ENCODE measurements around the gene PDE4B. TPM values are rescaled to one million over a fixed set of nuclear protein-coding genes. Genes with fewer than 3 reads are reported as not detected.

Gene PDE4B
- total RNA-seq, 2 donors from 2014 or later, result 18.1 to 55.4 TPM

GRCh38 chr1:66210635-66211244 lies 418.0 kb downstream of the PDE4B start:
- no peak overlapping the region for H3K27ac ChIP-seq
- H3K4me1 ChIP-seq (replicated peaks), result no peaks in the 10 kb centered on the region
- no peaks in the 10 kb centered on the region for H3K9me3 ChIP-seq
- intact Hi-C loops (cut with DNase I), result no loop called here
- no peaks in the 10 kb centered on the region for H3K36me3 ChIP-seq
- no peak overlapping the region for H3K4me3 ChIP-seq
- WGBS, result 86% methylated on average over 4 of the region's 4 CpGs
- TF ChIP-seq POLR2AphosphoS5 (IDR thresholded peaks at IDR 0.05) (no peak), CTCF (IDR thresholded peaks at IDR 0.05) (no peak), POLR2A (IDR thresholded peaks at IDR 0.05) (no peak)
- H3K27me3 ChIP-seq (replicated peaks; ENCODE audit: insufficient read depth), result no peaks in the 10 kb centered on the region
- DNase-seq (ENCODE audit: low spot score), result no peak

- no peak for DNase-seq (ENCODE audit: low spot score)
- no peaks in the 10 kb centered on the region for H3K36me3 ChIP-seq
- H3K4me3 ChIP-seq, result no peak overlapping the region
- H3K4me1 ChIP-seq (replicated peaks), result no peaks in the 10 kb centered on the region
- H3K27ac ChIP-seq, result no peak overlapping the region
- no peaks in the 10 kb centered on the region for H3K9me3 ChIP-seq
- H3K27me3 ChIP-seq (replicated peaks; ENCODE audit: insufficient read depth), result no peaks in the 10 kb centered on the region
- 76% methylated on average over 5 of the region's 5 CpGs for WGBS
- no peak for TF ChIP-seq POLR2AphosphoS5 (IDR thresholded peaks at IDR 0.05)
- no peak for TF ChIP-seq POLR2A (IDR thresholded peaks at IDR 0.05)
- no peak for TF ChIP-seq CTCF (IDR thresholded peaks at IDR 0.05)
- intact Hi-C loops (cut with DNase I), result no loop called here
These were observed 418.8 kb downstream of the PDE4B start for GRCh38 chr1:66211521-66211920.

- H3K27me3 ChIP-seq (replicated peaks; ENCODE audit: insufficient read depth), result no peaks in the 10 kb centered on the region
- H3K9me3 ChIP-seq, result no peaks in the 10 kb centered on the region
- no peak overlapping the region for H3K4me3 ChIP-seq
- no peak for DNase-seq (ENCODE audit: low spot score)
- no peaks in the 10 kb centered on the region for H3K36me3 ChIP-seq
- H3K4me1 ChIP-seq (replicated peaks), result no peaks in the 10 kb centered on the region
- intact Hi-C loops (cut with DNase I), result no loop called here
- 38% methylated on average over 2 of the region's 2 CpGs for WGBS
- H3K27ac ChIP-seq, result no peak overlapping the region
- TF ChIP-seq CTCF (IDR thresholded peaks at IDR 0.05) (no peak), POLR2AphosphoS5 (IDR thresholded peaks at IDR 0.05) (no peak), POLR2A (IDR thresholded peaks at IDR 0.05) (no peak)
These were observed 420.8 kb downstream of the PDE4B start for GRCh38 chr1:66213491-66213890.

- Histone ChIP-seq H3K27ac (no peak overlapping the region), H3K4me1 (replicated peaks) (no peaks in the 10 kb centered on the region), H3K4me3 (no peak overlapping the region), H3K9me3 (no peaks in the 10 kb centered on the region), H3K36me3 (no peaks in the 10 kb centered on the region), H3K27me3 (replicated peaks; ENCODE audit: insufficient read depth) (no peaks in the 10 kb centered on the region)
- intact Hi-C loops (cut with DNase I), result no loop called here
- no peak for DNase-seq (ENCODE audit: low spot score)
- no peak for TF ChIP-seq CTCF (IDR thresholded peaks at IDR 0.05)
- TF ChIP-seq POLR2A (IDR thresholded peaks at IDR 0.05), result no peak
- TF ChIP-seq POLR2AphosphoS5 (IDR thresholded peaks at IDR 0.05), result no peak
These were observed 422.2 kb downstream of the PDE4B start for GRCh38 chr1:66214901-66215300.

GRCh38 chr1:66217021-66217420 lies 424.3 kb downstream of the PDE4B start:
- 94% methylated on average over 1 of the region's 1 CpG for WGBS
- no peak for TF ChIP-seq POLR2AphosphoS5 (IDR thresholded peaks at IDR 0.05)
- Histone ChIP-seq H3K27ac (no peak overlapping the region), H3K4me3 (no peak overlapping the region), H3K4me1 (replicated peaks) (no peaks in the 10 kb centered on the region), H3K36me3 (no peaks in the 10 kb centered on the region), H3K27me3 (replicated peaks; ENCODE audit: insufficient read depth) (no peaks in the 10 kb centered on the region), H3K9me3 (no peaks in the 10 kb centered on the region)
- no peak for DNase-seq (ENCODE audit: low spot score)
- intact Hi-C loops (cut with DNase I), result no loop called here
